Epithelial cell of proximal tubule (primary cell): ENCODE data around the gene CATSPERZ. TPM values are rescaled to one million over a fixed set of nuclear protein-coding genes. Genes with fewer than 3 reads are reported as not detected.
"Not testable (repeated sequence)": the region's sequence is repeated elsewhere in the genome, so short reads cannot be mapped to it uniquely, and the experiment has no call there.

Experiments used
- DNase-seq: peaks from one replicate; pipeline ENCODE4 v3.0.0-alpha.2; 2011; ENCODE audit warnings: low read depth
- H3K4me3 ChIP-seq: 2 replicates; pipeline ENCODE4 v1.5.1; 2011; ENCODE audit warnings: low read depth, mild to moderate bottlenecking, low read length
- CTCF ChIP-seq: conservative IDR thresholded peaks from 2 replicates; pipeline ENCODE4 v1.5.1; 2012; ENCODE audit warnings: low read depth, mild to moderate bottlenecking, low read length
- total RNA-seq: library from RNA; depleted of rRNA; stranded (reverse); fragments of >200 nt; gene quantifications from 2 replicates; pipeline ENCODE4 v1.2.3, GENCODE V29; 2015

Gene CATSPERZ
- total RNA-seq, 1 donor from 2014 or later: not detected

GRCh38 chr11:64321533-64321932 lies 21.4 kb downstream of the CATSPERZ start:
- TF ChIP-seq CTCF: no peak
- no peak for DNase-seq
- H3K4me3 ChIP-seq: no peak overlapping the region

GRCh38 chr11:64322925-64323260 lies 22.7 kb downstream of the CATSPERZ start:
- no peak for DNase-seq
- no peak overlapping the region for H3K4me3 ChIP-seq
- no peak for TF ChIP-seq CTCF

- H3K4me3 ChIP-seq: no peak overlapping the region
- no peak for TF ChIP-seq CTCF
- DNase-seq: no peak
Observed at GRCh38 chr11:64323373-64323772, 23.2 kb downstream of the CATSPERZ start.

- H3K4me3 ChIP-seq, DNase-seq: not testable (repeated sequence)
Observed at GRCh38 chr11:64323984-64324383, 23.8 kb downstream of the CATSPERZ start.

GRCh38 chr11:64324692-64325469 lies 24.7 kb downstream of the CATSPERZ start:
- no peak for DNase-seq
- no peak overlapping the region for H3K4me3 ChIP-seq
- TF ChIP-seq CTCF: no peak

- TF ChIP-seq CTCF: no peak
- DNase-seq: no peak
- H3K4me3 ChIP-seq: no peak overlapping the region
Observed at GRCh38 chr11:64327375-64327774, 27.2 kb downstream of the CATSPERZ start.

- no peak for TF ChIP-seq CTCF
- no peak overlapping the region for H3K4me3 ChIP-seq
- no peak for DNase-seq
Observed at GRCh38 chr11:64327993-64328392, 27.8 kb downstream of the CATSPERZ start.
